ENCODE results near the gene SAA2. TPM values are rescaled to one million over a fixed set of nuclear protein-coding genes. Genes with fewer than 3 reads are reported as not detected.
"Not testable (repeated sequence)": the region's sequence is repeated elsewhere in the genome, so short reads cannot be mapped to it uniquely, and the experiment has no call there.

SAA2 gene
- total RNA-seq, result 700 TPM
- long read RNA-seq, transcript SAA2-202 (4 exons, 1,022 nt), result minor isoform, 18 of 58 reads
- long read RNA-seq, transcript SAA2-204 (4 exons, 948 nt), result minor isoform, 5 of 58 reads
- long read RNA-seq, transcript SAA2-201 (4 exons, 563 nt), result major isoform, 28 of 58 reads
- long read RNA-seq, partial matches to known transcripts, result 0 of 58 reads
- long read RNA-seq, other reads (novel, unspliced or antisense), result 5 of 58 reads

DNA sequence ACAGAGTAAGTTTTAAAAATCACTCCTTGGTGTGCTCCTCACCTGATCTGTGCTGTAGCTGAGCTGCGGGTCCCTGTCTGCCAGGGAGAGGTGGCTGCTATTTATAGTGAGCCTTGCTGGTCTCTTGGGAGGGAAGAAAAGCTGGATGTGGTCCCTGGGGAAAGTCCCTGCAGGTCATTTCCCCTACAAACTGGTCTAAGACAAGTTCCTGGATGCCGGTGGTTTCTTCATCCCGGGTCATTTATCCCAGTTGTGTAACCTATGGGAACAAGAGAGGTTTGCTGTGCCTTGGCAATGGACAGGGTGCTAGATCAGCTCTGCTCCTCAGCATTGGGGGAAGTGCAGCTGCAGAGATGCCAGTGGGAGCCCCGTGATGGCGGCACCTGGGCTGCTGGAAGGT lies at the start of gene SAA2:
Gene SAA2, minus strand, starts transcription at position 108 of the 400 bp plus-strand sequence. CDS start 657 bp downstream, outside the sequence.
- DNase-seq (ENCODE audit: low spot score), result no peak

DNA sequence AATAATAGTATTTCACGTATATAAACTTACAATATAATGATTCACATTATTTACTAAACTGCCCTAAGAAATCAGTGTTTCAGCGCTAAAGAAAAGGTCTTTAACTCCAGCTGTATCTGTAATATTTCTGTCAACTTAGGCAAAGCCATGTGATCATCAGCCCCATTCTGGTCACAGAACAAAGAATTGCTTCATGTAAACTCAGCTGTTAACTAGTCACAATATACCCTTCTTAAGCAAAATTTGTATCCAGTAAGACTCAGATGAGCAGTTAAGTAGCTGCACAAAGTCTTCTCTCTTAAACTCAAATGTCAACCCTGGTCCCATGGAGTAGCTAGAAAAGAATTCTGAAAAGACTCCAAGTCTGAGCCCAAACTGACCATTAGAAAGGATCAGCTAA lies 46.8 kb upstream of the SAA2 start:
- no peak for DNase-seq (ENCODE audit: low spot score)

DNA sequence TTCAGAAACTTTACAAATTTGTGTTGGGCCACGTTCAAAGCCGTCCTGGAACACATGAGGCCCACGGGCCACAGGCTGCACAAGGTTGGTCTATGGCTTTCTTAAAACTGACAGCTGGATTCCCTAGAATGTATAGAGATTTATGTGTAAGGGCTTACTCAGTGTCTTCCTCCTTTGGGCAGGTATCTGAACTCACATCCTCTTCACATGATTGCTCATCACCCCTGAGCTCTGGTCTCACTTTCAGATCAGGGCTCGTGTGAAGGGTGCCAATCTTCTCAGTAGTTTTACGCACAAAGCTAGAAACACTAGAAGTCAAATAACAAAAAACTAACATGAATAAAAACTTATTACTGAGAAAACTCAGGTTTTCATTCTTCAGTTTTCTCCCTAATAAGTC lies 46.4 kb upstream of the SAA2 start:
- no peak for DNase-seq (ENCODE audit: low spot score)

DNA sequence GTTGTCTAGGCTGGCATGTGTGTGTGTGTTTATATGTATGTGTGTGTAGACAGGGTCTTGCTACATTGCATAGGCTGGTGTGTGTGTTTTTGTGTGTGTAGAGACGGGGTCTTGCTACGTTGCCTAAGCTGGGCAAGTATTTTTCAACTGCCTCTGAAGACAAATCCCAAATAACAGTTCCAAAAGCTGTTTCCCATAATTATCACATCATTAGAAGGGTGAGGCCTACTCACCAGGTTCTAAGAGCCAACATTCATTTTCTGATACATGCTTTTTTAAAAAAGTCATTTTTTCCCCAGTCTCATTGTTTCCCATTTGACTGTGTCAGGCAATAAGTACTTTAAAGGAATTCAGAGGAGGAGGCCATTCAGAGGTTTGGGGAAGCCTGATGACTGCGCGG lies 40.4 kb upstream of the SAA2 start:
- no peak for DNase-seq (ENCODE audit: low spot score)

DNA sequence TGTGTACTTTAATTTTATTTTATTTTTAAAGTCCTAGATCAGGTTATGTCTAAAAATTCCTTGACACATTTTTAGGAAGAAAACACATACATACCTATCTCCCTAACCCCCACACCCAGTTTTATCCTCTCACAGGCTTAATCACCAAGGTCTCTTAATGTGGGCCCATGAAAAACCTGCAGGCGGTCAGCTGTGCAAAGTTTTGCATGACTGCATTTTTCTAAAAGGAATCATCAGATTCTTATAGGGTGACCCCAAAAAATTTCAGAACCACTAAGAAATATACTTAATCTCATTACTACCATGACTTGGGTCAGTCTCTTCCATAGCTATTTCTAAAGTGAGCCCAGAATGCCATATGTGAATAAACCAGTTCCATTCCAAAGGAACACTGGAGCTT lies 37.4 kb upstream of the SAA2 start:
- DNase-seq (ENCODE audit: low spot score), result no peak

DNA sequence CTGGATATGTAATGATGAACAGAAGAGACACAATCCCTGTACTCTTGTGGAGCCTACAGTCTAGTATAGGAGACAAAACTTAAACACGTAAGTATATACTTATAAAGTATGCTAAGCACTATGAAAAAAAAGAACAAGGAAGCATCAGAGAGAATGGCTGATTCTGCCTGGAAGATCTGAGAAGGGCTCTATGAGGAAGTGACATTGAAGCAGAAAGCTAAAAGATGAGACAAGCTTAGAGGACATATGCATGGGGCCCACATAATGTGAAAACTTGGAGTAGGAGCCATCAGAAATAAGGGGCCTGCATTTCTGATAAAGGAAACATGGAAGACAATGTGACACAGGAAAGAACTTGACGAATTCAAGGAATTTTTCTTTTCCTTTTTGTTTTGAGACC lies 34.2 kb upstream of the SAA2 start:
- no peak for DNase-seq (ENCODE audit: low spot score)

DNA sequence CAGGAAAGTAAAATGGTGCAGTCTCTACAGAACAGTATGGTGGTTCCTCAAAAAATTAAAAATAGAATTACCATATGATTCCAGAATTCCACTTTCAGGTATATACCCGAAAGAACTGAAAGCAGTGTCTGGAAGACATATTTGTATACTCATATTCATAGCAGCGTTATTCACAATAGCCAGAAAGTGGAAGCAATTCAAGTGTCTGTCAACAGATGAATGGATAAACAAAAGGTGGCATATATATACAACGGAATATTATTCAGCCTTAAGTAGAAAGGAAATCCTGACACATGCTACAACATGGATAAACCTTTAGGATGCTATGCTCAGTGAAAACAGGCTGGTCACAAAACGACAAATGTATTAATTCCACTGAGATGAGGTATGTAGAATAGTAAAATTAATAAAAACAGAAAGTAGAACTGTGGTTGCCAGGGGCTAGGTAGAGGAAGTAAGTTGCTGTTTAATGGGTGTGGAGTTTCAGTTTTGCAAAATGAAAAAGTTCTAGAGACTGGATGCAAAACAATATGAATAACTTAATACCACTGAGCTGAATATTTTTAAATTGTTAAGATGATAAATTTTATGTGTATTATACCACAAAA lies 32.1 kb upstream of the SAA2 start:
- DNase-seq (ENCODE audit: low spot score), result no peak

DNA sequence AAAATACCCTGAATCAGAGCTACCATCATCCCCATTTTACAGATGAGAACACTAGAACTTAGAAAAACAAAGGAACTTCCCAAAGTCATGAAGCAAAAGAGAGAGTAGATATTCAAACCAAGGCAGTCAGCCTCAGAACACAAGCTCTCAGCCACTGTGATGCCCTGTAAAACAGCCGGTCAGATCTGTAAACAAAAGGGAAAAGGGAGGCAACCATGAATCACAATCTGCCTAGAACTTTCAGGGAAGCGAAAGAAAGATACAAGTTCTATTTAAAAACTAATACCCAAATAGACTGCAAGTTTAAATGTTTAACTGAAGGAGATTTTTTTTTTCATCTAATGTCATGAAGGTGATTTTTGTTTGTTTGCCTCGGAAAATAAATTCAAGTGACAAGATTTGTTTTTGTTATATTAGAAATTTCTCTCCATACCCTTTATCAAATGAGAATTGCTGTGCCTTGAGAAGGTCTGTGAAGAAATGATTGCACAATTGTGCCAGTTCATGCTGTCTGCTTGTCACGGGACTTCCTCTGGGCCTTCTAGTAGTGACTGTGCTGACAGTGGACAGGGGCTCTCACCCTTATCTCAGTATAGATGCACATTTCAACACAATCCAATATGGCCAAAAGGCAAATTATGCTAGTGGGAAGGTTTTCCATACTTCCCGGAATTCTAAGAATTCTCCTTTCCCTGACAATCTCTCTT lies 29.2 kb upstream of the SAA2 start:
- DNase-seq (ENCODE audit: low spot score), result no peak

DNA sequence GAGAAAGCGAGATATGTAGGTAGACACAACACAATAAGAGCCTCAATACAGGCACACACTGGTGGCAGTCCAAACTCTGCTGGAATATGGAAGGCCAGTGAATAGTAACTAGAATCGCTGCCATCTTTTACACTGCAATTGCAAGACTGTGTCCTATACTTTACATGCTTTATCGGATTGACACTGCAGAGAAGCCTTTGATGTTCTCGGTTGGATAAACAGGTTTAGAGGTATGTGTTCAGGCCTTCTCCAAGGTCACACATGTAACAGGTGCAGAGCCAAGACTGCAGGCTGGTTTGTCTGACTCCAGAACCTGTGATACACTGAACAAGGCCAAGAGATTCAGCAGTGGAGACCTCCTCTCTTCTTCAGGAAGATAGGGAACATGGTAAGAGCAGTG lies 22.7 kb upstream of the SAA2 start:
- DNase-seq (ENCODE audit: low spot score), result no peak

DNA sequence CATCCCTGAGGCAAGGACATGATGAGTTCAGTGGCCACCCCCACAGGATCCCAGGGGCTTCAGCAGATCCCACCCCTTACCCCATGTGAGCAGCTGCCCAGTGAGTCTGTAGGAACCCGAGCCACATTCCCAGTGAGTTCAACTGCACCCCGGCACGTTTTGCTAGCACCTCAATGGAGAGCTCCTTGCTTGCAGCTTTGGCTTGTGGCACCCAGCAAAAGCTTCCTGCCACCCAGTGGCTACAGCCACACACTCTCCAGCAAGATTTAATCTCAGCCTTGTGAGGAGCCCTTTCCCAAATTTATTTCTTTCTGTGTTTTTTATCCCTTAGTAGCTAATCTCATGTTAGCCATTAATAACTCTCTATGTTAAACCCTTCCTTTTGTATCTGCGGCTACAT lies 21.6 kb upstream of the SAA2 start:
- DNase-seq (ENCODE audit: low spot score), result no peak

DNA sequence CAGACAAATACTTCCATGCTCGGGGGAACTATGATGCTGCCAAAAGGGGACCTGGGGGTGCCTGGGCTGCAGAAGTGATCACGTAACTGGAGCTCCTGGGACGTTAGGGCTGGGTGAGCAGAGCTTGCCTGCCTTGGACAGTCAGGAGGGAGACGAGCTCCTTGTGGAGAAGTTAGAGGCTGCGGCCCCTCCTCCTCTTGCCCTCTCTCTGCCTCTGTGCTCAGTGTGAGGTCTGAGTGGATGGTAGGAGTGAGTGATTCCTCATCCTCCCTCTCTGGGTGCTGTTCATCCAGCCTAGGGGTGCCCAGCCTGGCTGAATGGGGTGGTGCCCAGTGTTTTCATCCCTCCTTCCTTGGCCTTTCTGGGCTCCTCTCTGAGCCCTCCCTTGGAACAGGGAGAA lies 20.8 kb upstream of the SAA2 start:
- DNase-seq (ENCODE audit: low spot score), result not testable (repeated sequence)

DNA sequence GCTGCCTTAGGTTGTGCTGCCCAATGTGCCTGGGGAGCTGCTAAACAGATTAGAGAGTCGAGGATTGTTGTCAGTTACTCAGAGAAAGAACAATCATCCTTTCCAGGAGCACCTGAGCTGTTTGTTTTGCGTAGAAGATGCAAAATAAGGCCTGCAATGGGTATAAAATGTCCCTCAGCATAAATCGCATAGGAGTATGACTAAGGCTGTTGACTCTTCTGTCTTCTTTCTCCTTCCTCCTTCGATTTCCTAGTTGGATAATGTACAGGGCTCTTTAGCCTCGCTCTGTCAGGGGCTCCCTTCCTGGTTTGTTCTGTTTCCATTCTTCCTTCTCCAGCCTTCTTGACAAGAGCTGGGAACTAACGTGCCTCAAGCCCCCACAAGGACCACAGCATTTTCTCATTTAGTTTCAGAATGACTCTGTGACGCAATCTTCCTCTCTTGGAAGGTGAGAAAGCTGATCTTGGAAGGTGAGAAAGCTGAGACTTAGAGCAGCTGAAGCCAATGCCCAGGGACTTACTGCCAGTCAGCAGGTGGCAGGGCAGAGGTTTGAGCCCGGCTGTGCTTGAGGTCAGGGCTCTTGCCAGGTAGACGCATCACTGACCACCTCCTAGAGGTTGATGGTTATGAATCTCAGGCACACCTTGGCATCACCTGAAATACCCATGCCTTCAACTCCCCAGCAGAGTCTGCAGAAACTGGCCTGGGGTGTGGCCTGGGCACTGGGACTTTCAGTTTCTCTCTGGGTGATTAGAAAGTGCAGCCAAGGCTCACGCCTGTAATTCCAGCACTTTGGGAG lies 19.1 kb upstream of the SAA2 start:
- DNase-seq (ENCODE audit: low spot score), result not testable (repeated sequence)

DNA sequence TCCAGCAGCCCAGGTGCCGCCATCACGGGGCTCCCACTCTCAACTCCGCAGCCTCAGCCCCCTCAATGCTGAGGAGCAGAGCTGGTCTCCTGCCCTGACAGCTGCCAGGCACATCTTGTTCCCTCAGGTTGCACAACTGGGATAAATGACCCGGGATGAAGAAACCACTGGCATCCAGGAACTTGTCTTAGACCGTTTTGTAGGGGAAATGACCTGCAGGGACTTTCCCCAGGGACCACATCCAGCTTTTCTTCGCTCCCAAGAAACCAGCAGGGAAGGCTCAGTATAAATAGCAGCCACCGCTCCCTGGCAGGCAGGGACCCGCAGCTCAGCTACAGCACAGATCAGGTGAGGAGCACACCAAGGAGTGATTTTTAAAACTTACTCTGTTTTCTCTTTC lies 17.5 kb upstream of the SAA2 start, which contains the start of gene SAA1:
Gene SAA1, plus strand, starts transcription at position 316 of the 400 bp plus-strand sequence. CDS start 624 bp downstream, outside the sequence.
- no peak for DNase-seq (ENCODE audit: low spot score)

DNA sequence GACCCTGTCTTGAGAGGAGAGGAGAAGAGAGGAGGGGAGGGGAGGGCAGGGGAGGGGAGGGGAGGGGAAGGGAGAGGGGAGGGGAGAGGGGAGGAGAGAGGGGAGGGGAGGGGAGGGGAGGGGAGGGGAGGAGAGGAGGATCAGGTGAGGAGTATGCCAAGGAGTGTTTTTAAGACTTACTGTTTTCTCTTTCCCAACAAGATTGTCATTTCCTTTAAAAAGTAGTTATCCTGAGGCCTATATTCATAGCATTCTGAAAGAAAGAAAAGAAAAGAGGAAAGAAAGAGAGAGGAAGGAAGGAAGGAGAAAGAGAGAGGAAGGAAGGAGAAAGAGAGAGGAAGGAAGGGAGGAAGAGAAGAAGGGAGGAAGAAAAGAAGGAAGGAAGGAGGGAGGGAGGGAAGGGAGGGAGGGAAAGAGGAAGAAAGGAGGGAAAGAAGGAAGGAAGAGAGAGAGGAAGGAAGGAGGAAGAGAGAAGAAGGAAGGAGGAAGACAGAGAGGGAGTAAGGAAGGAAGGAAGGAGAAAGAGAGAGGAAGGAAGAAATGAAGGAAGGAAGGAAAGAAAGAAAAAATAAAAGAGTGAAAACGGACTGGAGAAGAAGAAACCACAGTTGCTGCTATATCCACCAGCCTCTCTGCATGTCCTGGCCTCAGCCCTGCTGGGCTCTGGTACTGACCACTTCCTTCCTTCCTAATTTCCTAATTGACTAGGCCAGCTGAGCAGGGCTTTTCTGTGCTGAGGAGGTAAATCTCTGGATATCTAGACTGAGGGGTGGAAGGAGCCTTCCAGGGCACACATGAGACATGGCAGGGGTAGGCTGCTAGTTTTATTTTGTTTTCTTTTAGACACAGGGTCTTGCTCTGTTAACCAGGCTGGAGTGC lies 16.4 kb upstream of the SAA2 start:
- no peak for DNase-seq (ENCODE audit: low spot score)

DNA sequence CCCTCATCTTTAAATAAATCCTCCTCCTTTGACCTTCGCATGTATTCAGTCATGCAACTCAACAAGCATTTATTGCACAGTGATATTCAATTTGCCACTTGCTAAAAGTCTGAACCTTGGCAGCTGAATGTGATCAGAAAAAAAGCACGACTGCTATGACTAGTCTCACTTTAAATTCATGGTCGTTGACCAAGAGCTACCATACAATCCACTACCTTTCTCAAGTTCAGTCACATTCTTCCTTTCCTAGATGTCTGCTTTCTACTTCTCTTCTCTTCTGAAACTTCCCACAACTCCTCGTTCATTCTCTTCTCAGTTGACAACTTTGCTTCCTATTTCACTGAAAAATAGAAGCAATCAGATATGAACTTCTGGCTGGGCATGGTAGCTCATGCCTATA lies 15.6 kb upstream of the SAA2 start:
- no peak for DNase-seq (ENCODE audit: low spot score)

DNA sequence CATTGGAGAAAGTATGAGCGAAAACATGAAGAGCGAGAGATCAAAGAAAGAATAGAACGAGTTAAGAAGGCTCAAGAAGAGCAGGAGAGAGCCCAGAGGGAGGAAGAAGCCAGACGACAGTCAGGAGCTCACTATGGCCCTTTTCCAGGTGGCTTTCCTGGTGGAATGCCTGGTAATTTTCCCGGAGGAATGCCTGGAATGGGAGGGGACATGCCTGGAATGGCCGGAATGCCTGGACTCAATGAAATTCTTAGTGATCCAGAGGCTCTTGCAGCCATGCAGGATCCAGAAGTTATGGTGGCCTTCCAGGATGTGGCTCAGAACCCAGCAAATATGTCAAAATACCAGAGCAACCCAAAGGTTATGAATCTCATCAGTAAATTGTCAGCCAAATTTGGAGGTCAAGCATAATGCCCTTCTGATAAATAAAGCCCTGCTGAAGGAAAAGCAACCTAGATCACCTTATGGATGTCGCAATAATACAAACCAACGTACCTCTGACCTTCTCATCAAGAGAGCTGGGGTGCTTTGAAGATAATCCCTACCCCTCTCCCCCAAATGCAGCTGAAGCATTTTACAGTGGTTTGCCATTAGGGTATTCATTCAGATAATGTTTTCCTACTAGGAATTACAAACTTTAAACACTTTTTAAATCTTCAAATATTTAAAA lies 14.3 kb upstream of the SAA2 start:
- not testable (repeated sequence) for DNase-seq (ENCODE audit: low spot score)

DNA sequence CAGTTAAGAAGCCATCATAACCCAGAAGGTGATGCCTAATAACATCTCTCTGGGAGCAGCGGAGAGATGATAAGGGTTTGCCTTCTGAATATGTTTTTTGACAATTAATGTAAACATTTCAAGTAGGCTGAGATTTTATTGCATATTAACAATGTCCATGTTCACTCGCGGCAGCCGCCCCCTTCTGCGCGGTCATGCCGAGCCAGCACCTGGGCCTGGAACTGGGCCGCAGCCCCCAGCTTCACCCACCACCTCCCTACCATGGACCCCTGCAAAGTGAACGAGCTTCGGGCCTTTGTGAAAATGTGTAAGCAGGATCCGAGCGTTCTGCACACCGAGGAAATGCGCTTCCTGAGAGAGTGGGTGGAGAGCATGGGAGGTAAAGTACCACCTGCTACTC lies 13.3 kb upstream of the SAA2 start:
- no peak for DNase-seq (ENCODE audit: low spot score)

DNA sequence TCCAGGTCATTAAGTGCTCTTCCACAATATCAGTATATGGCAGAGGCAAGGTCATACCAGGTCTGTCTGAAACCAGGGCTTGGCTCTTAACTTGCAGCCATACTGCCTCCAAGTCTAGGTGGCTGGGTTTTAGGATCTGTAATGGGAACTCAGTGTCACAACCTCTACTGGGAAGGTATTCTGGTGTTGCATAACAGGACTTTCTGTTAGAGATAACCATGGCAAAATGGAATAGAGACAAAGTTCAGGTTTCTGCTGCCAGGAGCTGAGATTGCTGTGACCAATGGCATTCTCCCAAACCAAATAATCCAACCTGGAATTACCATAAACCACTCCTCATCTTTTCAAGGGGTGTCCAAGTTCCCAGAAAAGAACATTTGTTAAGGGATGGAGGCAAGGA lies 10.8 kb upstream of the SAA2 start:
- no peak for DNase-seq (ENCODE audit: low spot score)

DNA sequence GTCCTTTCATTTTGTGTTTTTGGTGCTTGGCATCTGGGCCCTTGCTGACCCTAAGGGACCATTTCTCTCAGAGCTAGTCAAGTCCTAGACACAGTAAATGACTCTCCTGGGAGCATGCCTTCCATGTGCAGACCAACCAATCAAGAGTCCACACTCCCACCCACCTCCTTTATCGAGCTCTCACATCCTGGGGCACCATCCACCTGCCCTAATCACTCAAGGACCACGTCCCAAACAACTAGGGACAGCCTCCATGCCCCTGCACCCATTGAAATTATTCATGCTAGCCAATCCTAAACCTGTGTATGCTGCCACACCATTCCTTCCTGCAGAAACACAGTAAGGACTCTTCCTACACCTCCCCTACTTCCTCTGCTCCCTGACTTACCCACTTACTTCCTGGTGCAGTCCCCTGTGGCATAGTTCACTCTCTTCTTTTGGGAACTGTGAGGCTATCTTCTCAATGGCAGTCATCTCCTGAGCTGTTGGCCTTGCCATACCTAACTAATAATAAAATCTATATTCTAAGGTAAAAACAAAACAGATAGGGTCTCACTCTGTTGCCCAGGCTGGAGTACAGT lies 6.4 kb upstream of the SAA2 start:
- DNase-seq (ENCODE audit: low spot score), result no peak

DNA sequence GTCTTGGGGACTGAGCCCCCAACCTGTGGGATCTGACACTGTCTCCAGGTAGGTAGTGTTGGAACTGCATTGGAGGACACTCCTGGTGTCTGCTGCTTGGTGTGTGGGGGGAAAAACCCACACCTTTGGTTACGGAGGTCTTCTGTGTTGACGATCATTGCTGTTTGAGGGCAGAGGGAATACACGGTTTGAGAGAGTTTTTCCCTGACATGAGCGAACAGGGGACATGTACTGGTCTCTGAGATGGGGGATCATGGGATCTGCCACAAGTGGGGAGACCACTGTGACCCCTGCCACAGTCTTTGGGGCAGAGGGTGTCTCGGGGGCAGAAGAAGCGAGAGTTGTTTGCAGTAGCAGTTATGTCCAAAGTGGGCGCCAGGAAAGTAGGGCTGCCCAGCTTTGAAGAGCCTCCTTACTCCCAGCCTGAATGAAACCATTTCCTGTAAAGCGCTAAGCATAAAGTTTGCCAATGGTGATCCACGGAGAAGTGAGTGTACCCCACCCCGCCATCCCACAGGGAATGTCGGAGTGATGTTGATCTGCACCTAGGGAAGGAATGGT lies 5.4 kb upstream of the SAA2 start:
- no peak for DNase-seq (ENCODE audit: low spot score)
